GM18909 (cell line): Measurements from ENCODE around the gene SLFN11.
"Not testable (repeated sequence)": the region's sequence is repeated elsewhere in the genome, so short reads cannot be mapped to it uniquely, and the experiment has no call there.

Experiments used
- ATAC-seq: cut with Tn5 transposase; IDR thresholded peaks from one replicate; pipeline ENCODE4 v1.9.1; 2021; ENCODE audit warnings: mild to moderate bottlenecking; ENCODE audit not compliant: unreplicated experiment, poor library complexity

Gene SLFN11, protein sequence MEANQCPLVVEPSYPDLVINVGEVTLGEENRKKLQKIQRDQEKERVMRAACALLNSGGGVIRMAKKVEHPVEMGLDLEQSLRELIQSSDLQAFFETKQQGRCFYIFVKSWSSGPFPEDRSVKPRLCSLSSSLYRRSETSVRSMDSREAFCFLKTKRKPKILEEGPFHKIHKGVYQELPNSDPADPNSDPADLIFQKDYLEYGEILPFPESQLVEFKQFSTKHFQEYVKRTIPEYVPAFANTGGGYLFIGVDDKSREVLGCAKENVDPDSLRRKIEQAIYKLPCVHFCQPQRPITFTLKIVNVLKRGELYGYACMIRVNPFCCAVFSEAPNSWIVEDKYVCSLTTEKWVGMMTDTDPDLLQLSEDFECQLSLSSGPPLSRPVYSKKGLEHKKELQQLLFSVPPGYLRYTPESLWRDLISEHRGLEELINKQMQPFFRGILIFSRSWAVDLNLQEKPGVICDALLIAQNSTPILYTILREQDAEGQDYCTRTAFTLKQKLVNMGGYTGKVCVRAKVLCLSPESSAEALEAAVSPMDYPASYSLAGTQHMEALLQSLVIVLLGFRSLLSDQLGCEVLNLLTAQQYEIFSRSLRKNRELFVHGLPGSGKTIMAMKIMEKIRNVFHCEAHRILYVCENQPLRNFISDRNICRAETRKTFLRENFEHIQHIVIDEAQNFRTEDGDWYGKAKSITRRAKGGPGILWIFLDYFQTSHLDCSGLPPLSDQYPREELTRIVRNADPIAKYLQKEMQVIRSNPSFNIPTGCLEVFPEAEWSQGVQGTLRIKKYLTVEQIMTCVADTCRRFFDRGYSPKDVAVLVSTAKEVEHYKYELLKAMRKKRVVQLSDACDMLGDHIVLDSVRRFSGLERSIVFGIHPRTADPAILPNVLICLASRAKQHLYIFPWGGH

GRCh38 chr17:35373534-35373983, at the start of gene SLFN11:
Gene SLFN11 (minus strand): TSS chr17:35373621. CDS start chr17:35363807, 9,814 bp downstream.
- ATAC-seq = peak; percentile 61

- ATAC-seq = not testable (repeated sequence)
These were observed 47.6 kb upstream of the SLFN11 start for GRCh38 chr17:35421069-35421468.

- no peak for ATAC-seq
These were observed 43.2 kb upstream of the SLFN11 start for GRCh38 chr17:35416659-35417058.

- ATAC-seq = not testable (repeated sequence)
These were observed 41.3 kb upstream of the SLFN11 start for GRCh38 chr17:35414707-35415106.

DNA sequence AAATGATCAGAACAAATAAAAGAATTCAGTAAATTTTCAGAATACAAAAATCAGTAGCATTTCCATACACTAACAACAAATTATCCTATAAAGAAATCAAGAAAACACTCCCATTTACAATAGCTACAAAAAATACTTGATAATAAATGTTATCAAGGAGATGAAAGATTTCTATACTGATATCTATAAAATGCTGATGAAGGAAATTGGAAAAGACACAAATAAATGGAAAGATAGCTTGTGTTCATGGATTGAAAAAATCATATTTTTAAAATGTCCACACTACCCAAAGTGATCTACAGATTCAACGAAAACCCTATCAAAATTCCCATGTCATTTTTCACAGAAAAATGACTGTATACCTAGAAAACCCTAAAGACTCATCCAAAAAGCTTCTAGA, 40.8 kb upstream of the SLFN11 start:
- no peak for ATAC-seq

- ATAC-seq = no peak
These were observed 34.1 kb upstream of the SLFN11 start for GRCh38 chr17:35407531-35407930.

- ATAC-seq = no peak
These were observed 33.1 kb upstream of the SLFN11 start for GRCh38 chr17:35406568-35406967.

DNA sequence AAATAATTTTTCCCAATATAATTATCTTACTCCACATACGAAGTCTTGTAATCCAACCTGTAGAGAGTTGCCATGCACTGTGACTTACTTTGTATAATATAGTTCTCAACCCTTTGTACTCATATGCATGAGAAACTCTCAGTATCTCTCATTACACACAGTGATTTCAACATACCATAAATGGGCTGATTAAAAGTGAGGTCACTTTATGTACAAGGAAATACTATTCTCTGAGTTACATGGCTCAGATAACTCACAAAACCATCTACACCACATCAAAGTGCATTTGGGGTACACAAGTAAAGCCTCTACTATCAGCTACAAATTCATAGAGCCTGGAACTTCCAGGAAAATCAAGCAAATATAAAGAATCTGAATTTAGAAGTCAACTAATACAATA, 30.9 kb upstream of the SLFN11 start:
- no peak for ATAC-seq

DNA sequence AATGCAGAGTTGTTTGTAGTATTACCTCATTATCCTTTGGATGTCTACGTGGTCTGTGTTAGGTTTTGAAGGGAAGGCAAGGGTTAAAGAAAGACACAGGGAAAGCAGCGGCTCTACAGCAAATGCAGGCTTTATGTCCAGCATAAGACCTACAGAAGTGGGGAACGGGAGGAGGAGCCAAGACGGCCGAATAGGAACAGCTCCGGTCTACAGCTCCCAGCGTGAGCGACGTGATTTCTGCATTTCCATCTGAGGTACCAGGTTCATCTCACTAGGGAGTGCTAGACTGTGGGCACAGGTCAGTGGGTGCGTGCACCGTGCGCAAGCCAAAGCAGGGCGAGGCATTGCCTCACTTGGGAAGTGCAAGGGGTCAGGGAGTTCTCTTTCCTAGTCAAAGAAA, 20.4 kb upstream of the SLFN11 start:
- ATAC-seq = not testable (repeated sequence)

- no peak for ATAC-seq
These were observed 17.2 kb upstream of the SLFN11 start for GRCh38 chr17:35390663-35391062.

DNA sequence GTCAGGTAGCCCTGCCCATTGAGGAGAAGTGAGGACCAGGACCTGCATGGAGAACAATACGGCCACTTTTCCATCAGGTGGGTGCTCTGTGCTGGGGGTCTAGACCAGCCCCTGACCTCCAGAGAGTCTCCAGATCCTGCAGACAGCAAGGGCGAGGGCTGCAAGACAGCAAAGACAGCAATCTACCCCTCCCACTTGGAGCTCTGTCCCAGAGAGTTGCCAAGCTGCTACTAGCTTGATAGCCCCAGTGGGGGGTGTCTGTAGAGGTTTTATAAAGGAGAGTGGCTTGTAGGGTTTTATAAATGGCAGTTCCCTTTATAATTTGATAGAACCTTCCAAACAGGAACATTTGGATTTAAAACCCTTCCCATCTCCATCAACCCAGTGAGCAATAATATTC, 16.7 kb upstream of the SLFN11 start:
- ATAC-seq = no peak

GRCh38 chr17:35387496-35387895, 14.1 kb upstream of the SLFN11 start:
- no peak for ATAC-seq

DNA sequence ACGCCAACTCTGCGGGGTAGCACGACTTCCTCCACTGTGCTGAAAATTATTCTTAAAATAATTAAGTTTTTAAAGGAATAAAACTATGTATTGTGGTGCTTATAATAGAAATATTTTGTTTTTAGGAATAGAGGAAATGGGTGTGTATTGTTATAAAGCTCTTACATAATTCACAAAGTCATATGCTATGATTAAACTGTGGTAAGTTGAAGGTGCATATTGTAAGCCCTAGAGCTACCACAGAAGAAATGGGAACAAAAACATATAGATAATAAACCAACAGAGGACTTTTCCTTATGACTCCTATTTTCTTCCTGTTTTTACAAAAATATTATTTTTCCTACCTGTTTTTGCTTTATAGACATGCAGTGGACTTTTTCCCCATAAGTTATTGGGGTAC, 4.3 kb upstream of the SLFN11 start:
- ATAC-seq = no peak

DNA sequence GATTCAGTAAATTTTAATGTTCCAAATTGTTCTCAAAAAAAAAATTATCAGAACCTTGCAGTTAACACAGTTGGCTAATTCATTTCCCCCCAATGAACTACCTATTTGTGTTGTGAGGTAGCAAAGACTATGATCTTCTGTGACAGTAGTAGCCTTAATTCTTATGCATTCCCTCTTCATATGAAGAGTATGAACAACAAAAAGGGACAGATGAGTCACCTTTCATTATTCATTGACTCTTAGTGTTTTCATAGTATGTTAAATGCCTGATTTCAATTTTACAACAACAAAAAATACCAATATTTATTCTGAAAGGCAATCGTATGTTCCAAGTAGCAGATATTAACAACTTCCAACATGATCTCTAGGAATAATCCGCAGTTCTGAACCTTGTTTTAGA, 3.6 kb upstream of the SLFN11 start:
- no peak for ATAC-seq

- ATAC-seq = no peak
These were observed 2.8 kb upstream of the SLFN11 start for GRCh38 chr17:35376245-35376644.

DNA sequence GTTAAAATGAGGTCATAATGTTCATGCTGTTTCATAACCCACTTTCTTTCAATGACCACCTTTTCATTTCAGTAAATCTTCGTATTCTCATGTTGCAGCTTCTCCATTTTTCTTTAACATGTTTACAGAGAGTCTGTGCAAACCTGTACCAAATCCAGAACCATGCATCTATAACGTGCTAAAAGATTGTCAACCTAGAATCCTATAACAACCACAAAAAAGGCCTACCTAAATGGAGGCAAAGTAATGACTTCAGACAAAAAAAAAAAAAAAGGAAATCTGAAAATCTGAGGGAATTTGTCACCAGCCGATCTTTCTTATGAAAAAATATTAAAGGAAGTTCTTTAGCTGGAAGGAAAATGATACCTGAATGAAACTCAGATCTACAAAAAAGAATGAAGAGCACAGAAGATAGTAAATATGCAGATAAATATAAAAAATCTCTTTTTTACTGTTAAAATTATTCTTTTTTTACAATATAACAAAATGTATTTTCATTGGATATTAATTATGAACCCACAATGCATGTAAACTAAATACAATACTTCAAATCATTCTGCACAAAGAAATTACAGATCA, 1.4 kb upstream of the SLFN11 start:
- no peak for ATAC-seq

DNA sequence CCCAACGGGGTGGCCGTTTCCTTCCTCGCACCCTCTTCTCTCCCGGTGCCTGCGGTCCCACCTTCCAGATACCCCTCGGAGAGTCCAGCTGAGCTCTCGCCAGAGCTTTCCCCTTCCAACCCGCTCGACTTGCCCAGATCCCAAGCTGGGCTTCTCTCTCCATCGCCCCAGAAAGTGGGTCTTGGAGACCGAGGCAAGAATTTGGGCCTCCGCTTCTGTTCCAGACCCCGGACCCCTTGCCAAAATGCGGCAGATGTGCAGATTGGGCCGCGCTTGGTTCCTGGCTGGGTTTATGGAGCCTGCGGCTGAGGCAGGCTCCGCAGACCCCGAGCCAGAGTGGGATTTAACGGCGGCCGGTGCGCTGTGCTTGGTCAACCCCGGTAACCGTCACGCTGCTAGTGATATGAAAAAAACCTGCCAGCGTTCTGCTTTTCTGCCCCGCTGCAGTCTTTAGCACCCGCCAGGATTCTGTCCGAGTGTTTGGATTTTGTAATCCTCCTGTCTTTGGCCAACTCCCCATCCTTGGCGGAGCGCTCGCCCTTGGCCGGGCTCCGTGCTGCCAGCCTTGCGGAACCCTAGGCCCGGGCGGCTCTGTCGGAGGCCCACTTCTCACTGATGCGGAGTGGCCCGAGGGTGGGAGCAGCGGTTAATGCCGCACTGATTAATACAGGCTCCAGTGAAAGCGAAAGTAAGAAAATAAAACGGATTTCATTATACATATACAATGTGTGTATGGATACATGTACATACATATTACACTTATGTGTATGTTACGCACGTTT, 754 bp upstream of the SLFN11 start:
- peak; percentile 54 for ATAC-seq

DNA sequence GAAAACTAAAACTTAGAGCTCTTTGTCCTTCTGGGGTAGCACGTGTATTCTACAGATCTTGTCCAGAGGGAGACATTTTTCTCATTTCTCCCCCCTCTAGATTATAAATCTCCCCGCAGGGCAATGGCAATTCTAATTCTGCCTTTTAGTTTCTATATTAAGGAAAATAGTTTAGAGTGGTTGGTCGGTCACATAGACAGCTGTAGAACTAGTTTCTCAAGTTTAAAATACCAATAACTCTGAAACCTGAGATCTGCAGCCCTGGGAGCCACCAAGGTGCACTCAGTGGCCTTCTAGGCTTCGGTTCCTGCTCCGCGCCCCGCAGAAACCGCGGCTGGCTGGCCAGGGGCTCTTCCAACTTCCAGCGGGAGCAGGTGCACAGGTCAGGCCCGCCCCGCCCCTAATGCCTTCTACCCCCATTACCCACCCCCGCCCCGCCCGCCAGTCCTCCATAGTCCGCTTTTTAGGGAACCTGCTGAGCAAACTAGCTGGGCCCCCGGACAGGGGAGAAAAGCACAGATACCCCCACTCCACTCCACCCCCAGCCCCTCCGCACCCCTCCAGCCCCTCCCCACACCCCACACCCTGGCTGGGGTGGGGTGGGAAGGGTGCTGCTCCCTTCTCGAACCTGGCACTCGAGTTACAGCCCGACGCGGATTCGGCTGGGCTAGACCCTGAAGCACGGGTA, 431 bp downstream of the SLFN11 start:
- ATAC-seq = no peak

- no peak for ATAC-seq
These were observed 1.5 kb downstream of the SLFN11 start for GRCh38 chr17:35371934-35372333.
